ENCODE measurements around the gene CCN5.
A peak's percentile ranks its signal among the peaks of the same experiment; 100 is the strongest.

CCN5 gene

GRCh38 chr20:44715499-44716308 lies 535 bp downstream of the CCN5 start:
- DNase-seq (ENCODE audit: low read depth in 2 of 3, low spot score in 2 of 3) = no peak

DNA sequence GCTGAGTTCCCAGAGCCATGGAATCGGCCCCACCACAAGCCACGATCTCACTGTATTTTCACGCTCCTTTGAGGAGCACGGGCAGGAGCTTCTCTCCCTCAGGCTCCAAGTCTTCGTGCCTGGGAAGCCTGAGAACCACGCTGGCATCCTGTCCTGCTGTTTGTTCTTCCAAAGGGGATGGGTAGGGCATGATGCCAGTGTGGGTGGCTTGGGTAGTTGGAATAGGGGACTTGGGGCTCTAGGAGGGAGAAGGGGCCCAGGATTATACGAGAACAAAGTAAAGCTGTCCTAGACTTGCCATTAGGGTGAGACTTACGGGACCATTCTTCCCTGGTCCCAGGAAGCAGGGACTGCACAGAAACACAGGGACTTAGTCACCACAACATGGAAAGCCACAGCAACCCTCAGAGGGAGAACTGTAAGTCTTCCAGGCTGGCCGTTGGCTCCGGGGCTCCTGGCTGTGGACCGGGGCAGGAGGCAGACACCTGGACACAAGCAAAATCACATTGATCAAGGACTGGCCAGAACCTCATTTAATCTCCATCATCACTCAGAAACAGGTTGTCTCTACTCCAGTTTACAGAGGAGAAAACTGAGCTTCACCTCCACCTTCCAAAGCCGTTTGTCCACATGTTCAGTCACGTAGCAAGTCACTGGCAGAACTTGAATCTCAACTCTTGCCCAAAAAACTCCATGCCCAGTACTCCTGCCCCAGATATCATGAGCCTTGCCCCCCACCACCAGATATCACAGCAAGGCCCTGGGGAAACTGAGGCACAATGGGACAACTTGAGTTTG lies 1.3 kb downstream of the CCN5 start:
- no peak for DNase-seq (ENCODE audit: low read depth in 2 of 3, low spot score in 2 of 3)

DNA sequence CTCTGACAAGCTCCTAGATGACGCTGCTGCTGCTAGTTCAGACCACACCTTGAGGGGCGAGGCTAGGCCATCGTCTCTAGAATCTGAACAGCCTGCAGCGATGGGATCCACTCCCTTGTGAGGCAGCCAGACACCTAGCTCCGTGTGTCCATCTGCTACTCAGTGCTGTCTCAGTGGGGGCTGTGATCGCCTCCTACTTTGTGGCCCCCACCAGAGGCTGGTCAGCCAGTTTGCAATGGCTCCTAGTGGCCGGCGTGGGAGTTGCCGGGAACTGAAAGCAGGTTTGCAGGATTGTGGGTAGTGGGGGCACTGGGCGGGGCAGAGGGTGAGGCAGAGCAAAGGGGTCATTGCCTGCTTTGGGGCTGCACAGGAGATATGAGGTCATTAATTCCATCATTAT lies 2.8 kb downstream of the CCN5 start:
- DNase-seq (ENCODE audit: low read depth in 2 of 3, low spot score in 2 of 3) = no peak

- DNase-seq (ENCODE audit: low read depth in 2 of 3, low spot score in 2 of 3) = no peak
Observed at GRCh38 chr20:44719841-44720240, 4.7 kb downstream of the CCN5 start.

- no peak for DNase-seq (ENCODE audit: low read depth in 2 of 3, low spot score in 2 of 3)
Observed at GRCh38 chr20:44720621-44720996, 5.4 kb downstream of the CCN5 start.

- DNase-seq (ENCODE audit: low read depth in 2 of 3, low spot score in 2 of 3) = no peak
Observed at GRCh38 chr20:44720997-44721784, 6.0 kb downstream of the CCN5 start.

GRCh38 chr20:44721785-44722054 lies 6.6 kb downstream of the CCN5 start:
- DNase-seq (ENCODE audit: low read depth in 2 of 3, low spot score in 2 of 3) = no peak

DNA sequence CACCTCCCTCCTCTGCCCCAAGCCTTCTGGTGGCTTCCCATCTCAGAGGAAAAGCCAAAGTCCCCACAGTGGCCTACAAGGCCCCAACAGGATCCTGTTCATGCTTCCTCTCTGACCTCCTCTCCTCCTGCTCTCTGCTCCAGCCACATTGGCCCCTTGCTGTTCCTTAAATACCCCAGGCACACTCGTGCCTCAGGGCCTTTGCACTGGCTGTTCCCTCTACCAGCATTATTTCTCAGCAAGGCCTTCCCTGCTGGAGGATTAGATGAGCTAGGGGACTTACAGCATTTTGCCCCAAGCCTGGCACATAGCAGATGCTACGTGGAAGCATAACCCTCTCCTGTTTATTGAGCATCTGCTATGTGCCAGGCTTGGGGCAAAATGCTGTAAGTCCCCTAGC lies 7.8 kb downstream of the CCN5 start:
- DNase-seq (ENCODE audit: low read depth in 2 of 3, low spot score in 2 of 3) = no peak

GRCh38 chr20:44723391-44723790 lies 8.2 kb downstream of the CCN5 start:
- DNase-seq (ENCODE audit: low read depth in 2 of 3, low spot score in 2 of 3) = no peak

DNA sequence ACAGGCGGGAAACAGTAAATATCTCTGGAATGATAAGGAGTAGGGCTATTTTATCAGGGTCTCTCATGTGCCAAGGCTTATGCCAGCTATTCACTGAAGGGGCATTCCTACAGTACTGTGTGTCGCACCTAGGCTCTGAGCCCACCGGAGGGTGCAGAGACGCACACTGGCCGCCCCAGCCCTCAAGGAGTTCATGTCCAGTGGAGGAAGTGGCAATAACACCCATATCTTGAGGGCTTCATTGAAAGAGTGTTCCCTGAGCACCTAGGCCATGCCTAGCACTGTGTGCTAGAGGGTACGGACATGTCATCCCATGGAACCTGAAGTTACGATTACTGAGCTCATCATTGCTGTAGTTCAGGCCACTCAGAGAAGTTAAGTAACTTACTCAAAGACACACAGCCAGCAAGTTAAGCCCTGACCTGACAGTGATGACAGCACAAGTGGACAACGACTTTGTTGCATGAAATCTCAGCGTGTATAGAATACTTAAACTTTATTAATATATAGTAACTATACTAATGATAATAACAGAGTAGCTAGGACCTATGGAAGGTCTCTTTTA lies 8.7 kb downstream of the CCN5 start:
- no peak for DNase-seq (ENCODE audit: low read depth in 2 of 3, low spot score in 2 of 3)

DNA sequence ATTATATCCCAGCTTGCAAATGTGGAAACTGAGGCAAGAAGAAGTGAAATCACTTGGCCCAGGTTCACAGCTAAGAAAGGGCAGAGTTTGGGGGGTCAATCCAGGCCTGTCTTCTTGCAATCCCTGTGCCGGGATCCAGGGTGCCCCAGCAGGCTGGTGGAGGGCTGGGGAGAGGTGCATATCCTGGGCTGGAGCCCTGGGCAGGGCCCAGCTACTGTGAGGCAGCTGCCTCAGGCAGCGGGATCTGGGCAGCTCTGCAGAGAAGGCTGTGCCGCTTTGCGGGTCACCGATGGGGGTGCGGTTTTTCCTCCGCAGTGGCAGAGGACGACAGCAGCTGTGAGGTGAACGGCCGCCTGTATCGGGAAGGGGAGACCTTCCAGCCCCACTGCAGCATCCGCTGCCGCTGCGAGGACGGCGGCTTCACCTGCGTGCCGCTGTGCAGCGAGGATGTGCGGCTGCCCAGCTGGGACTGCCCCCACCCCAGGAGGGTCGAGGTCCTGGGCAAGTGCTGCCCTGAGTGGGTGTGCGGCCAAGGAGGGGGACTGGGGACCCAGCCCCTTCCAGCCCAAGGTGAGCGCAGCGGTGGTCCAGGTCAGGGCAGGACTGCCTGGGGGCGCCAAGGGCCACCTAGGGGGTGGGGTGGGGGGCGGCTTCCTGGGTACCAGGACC lies 9.4 kb downstream of the CCN5 start:
- no peak for DNase-seq (ENCODE audit: low read depth in 2 of 3, low spot score in 2 of 3)

DNA sequence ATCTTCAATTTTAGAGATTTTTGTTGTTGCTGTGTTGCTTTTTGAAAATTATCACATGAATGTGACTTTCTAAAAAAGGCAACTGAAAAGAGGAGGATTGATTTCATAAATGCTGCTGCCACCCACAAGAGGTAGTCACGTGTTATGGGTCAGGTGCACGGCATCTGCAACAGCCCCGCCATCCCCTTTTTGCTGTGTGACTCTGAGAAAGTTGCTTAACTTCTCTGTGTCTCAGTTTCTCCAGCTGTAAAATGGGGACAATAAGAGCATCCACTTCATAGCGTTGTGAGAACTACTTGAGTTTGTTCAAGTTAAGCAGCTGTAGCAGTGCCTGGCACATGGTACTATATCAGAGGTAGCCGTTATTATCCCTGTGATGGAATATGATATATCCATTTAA lies 10.7 kb downstream of the CCN5 start:
- DNase-seq (ENCODE audit: low read depth in 2 of 3, low spot score in 2 of 3) = no peak

DNA sequence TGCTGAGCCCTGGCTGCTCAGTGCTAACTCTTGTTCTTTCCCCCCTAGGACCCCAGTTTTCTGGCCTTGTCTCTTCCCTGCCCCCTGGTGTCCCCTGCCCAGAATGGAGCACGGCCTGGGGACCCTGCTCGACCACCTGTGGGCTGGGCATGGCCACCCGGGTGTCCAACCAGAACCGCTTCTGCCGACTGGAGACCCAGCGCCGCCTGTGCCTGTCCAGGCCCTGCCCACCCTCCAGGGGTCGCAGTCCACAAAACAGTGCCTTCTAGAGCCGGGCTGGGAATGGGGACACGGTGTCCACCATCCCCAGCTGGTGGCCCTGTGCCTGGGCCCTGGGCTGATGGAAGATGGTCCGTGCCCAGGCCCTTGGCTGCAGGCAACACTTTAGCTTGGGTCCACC lies 11.9 kb downstream of the CCN5 start:
- DNase-seq (ENCODE audit: low read depth in 2 of 3, low spot score in 2 of 3) = no peak

DNA sequence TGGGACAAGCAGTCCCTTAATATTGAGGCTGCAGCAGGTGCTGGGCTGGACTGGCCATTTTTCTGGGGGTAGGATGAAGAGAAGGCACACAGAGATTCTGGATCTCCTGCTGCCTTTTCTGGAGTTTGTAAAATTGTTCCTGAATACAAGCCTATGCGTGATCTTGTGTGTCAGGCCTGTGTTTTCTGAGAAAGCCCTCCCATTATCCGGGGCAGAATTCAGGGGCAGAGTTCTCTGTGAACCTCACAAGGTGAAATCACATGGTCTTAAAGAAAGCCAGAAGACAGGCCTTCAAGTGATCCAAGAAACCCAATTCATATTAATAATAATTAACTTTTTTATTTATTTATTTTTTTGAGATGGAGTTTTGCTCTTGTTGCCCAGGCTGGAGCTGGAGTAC lies 12.5 kb downstream of the CCN5 start:
- no peak for DNase-seq (ENCODE audit: low read depth in 2 of 3, low spot score in 2 of 3)

- DNase-seq (ENCODE audit: low read depth in 2 of 3, low spot score in 2 of 3) = no peak
Observed at GRCh38 chr20:44728801-44729443, 13.8 kb downstream of the CCN5 start.

DNA sequence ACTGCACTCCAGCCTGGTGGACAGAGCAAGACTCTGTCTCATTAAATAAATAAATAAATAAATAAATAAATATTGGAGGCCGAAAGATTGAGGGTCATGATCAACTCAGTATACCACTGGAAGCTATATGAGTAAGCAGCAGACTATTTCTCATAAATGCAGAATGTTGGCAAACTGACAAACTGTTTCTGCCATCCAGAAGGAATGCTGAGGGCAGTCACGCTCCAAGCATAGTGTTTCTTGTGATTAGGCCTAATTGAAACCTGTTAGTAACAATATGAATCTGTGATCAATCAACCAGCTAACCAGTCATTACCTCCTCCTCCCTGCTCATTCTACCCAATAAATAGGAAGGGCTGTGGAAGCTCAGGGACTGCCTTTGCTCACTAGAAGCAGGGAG lies 15.3 kb downstream of the CCN5 start:
- DNase-seq (ENCODE audit: low read depth in 2 of 3, low spot score in 2 of 3) = no peak

GRCh38 chr20:44731657-44732056 lies 16.5 kb downstream of the CCN5 start:
- no peak for DNase-seq (ENCODE audit: low read depth in 2 of 3, low spot score in 2 of 3)

- no peak for DNase-seq (ENCODE audit: low read depth in 2 of 3, low spot score in 2 of 3)
Observed at GRCh38 chr20:44732327-44732726, 17.2 kb downstream of the CCN5 start.

GRCh38 chr20:44733341-44734069 lies 18.3 kb downstream of the CCN5 start:
- DNase-seq (ENCODE audit: low read depth in 2 of 3, low spot score in 2 of 3) = peak in 2 of 3 experiments; percentile 12 to 34

GRCh38 chr20:44734938-44735337 lies 19.8 kb downstream of the CCN5 start:
- no peak for DNase-seq (ENCODE audit: low read depth in 2 of 3, low spot score in 2 of 3)

Data from activated CD8-positive, alpha-beta memory T cell treated with anti-CD3 and anti-CD28 coated beads for 48 hours (primary cell).